Measurements from ENCODE around the gene TMEM167A.

Gene TMEM167A

DNA sequence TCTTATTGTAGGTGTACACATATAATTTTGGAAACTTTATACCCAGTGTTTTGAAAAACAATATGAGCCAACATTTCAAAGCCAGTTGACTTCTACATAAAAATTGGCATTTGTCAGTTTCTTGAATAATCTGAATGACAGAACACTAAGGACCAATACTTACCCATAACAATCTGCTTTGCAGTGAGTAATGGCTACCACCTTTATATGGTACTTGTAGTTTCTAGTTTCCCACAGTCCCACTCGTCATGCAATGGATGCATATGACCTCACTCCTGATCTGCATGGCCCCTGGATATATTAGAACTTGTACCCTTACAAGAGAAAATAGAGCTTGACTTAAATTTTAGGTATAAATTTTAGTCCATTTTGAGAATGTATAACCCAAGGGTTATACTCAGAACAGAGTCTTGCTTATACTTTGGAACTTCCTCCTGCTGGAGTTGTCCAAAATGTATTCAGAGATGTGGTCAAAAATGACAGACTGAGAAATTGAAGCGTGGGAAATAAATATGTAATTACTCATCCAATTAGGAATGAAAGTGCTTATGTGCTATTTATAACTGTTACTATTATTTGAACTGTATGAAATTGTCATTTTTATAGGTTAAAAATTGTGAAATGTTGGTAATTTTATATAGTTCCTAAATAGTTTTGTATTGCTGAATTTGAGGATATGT is 19.6 kb upstream of the TMEM167A start:
- no peak for TF ChIP-seq POLR2A (IDR thresholded peaks at IDR 0.05; ENCODE audit: extremely low read depth, insufficient read length)
- TF ChIP-seq MAX (IDR thresholded peaks at IDR 0.05; ENCODE audit: low read depth, low read length): no peak
- TF ChIP-seq, protein P1, sequence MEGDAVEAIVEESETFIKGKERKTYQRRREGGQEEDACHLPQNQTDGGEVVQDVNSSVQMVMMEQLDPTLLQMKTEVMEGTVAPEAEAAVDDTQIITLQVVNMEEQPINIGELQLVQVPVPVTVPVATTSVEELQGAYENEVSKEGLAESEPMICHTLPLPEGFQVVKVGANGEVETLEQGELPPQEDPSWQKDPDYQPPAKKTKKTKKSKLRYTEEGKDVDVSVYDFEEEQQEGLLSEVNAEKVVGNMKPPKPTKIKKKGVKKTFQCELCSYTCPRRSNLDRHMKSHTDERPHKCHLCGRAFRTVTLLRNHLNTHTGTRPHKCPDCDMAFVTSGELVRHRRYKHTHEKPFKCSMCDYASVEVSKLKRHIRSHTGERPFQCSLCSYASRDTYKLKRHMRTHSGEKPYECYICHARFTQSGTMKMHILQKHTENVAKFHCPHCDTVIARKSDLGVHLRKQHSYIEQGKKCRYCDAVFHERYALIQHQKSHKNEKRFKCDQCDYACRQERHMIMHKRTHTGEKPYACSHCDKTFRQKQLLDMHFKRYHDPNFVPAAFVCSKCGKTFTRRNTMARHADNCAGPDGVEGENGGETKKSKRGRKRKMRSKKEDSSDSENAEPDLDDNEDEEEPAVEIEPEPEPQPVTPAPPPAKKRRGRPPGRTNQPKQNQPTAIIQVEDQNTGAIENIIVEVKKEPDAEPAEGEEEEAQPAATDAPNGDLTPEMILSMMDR (IDR thresholded peaks at IDR 0.05; ENCODE audit: low read depth, low read length): no peak
- no peak for TF ChIP-seq MYC (IDR thresholded peaks at IDR 0.05; ENCODE audit: low read depth, low read length)
- no peak overlapping the region for H3K4me3 ChIP-seq (ENCODE audit: low read depth, low read length)
- no peak for DNase-seq (ENCODE audit: low read depth)

GRCh38 chr5:83095957-83096539 is 18.9 kb upstream of the TMEM167A start:
- H3K4me3 ChIP-seq (ENCODE audit: low read depth, low read length): no peak overlapping the region
- TF ChIP-seq POLR2A (IDR thresholded peaks at IDR 0.05; ENCODE audit: extremely low read depth, insufficient read length): no peak
- TF ChIP-seq, protein P1 (IDR thresholded peaks at IDR 0.05; ENCODE audit: low read depth, low read length): no peak
- no peak for TF ChIP-seq MYC (IDR thresholded peaks at IDR 0.05; ENCODE audit: low read depth, low read length)
- TF ChIP-seq MAX (IDR thresholded peaks at IDR 0.05; ENCODE audit: low read depth, low read length): no peak
- DNase-seq (ENCODE audit: low read depth): no peak

DNA sequence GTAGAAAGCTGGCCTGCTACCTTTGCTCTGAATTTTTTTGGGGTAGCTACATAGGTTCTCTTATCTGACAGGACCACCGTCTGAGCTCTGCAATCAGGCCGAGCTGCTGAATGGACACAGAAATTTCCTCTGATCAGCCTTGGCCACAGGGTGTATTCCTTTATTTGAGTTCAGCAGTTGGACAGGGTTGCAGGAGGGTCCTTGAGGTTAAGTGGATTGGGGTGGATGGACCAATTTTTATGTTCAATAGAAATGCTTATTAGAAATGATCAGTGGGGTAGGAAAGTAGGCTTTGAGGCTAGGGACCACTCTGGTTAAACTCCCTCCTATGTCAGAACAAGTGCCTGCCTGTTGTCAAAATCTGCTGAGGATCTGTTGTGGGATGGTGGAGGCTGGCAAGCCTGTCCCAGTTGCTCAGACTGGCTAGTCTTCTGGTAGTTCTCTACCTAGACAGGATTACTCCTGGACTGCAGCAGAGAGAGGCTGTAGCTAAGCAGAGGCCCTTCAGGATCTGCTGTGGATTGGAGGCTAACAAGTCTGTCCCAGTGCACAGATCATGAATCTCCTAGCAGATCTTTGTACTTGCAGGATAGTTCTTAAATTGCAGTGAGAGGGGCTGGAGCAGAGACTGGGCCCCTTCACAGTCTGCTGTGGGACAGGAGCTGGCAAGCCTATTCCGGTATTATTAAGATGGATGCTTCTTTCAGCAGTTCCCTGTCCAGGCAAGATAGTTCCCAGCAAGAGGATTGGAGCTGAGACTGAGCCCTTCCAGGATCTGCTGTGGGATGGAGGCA is 18.2 kb upstream of the TMEM167A start:
- H3K4me3 ChIP-seq (ENCODE audit: low read depth, low read length): no peak overlapping the region
- no peak for TF ChIP-seq MAX (IDR thresholded peaks at IDR 0.05; ENCODE audit: low read depth, low read length)
- TF ChIP-seq POLR2A (IDR thresholded peaks at IDR 0.05; ENCODE audit: extremely low read depth, insufficient read length): no peak
- no peak for TF ChIP-seq MYC (IDR thresholded peaks at IDR 0.05; ENCODE audit: low read depth, low read length)
- TF ChIP-seq, protein P1 (IDR thresholded peaks at IDR 0.05; ENCODE audit: low read depth, low read length): no peak
- no peak for DNase-seq (ENCODE audit: low read depth)

- DNase-seq (ENCODE audit: low read depth): no peak
- no peak for TF ChIP-seq POLR2A (IDR thresholded peaks at IDR 0.05; ENCODE audit: extremely low read depth, insufficient read length)
- TF ChIP-seq, protein P1 (IDR thresholded peaks at IDR 0.05; ENCODE audit: low read depth, low read length): no peak
- TF ChIP-seq MYC (IDR thresholded peaks at IDR 0.05; ENCODE audit: low read depth, low read length): no peak
- TF ChIP-seq MAX (IDR thresholded peaks at IDR 0.05; ENCODE audit: low read depth, low read length): no peak
- H3K4me3 ChIP-seq (ENCODE audit: low read depth, low read length): no peak overlapping the region
Observed at GRCh38 chr5:83093692-83094091, 16.5 kb upstream of the TMEM167A start.

- no peak for DNase-seq (ENCODE audit: low read depth)
- TF ChIP-seq MYC (IDR thresholded peaks at IDR 0.05; ENCODE audit: low read depth, low read length) (no peak), POLR2A (IDR thresholded peaks at IDR 0.05; ENCODE audit: extremely low read depth, insufficient read length) (no peak), MAX (IDR thresholded peaks at IDR 0.05; ENCODE audit: low read depth, low read length) (no peak)
- TF ChIP-seq, protein P1 (IDR thresholded peaks at IDR 0.05; ENCODE audit: low read depth, low read length): no peak
- H3K4me3 ChIP-seq (ENCODE audit: low read depth, low read length): no peak overlapping the region
Observed at GRCh38 chr5:83092619-83093018, 15.4 kb upstream of the TMEM167A start.
